AG09309 (cell line): ENCODE results near the gene IL1RAPL1.

Source experiments
- DNase-seq: peaks from one replicate; pipeline ENCODE4 v3.0.0-alpha.2; 2010; ENCODE audit warnings: low read depth
- H3K4me3 ChIP-seq: 2 replicates; pipeline ENCODE4 v1.5.1; 2011; ENCODE audit warnings: mild to moderate bottlenecking, low read depth, low read length, moderate library complexity; ENCODE audit not compliant: control insufficient read depth
- CTCF ChIP-seq: IDR thresholded peaks from 2 replicates; pipeline ENCODE4 v1.5.1; 2011; ENCODE audit warnings: mild to moderate bottlenecking, low read depth, low read length, inconsistent platforms; ENCODE audit not compliant: insufficient read depth, control insufficient read depth; ENCODE audit errors: missing control alignments

The IL1RAPL1 gene

GRCh38 chrX:29728639-29729038 lies 1141.4 kb downstream of the IL1RAPL1 start:
- DNase-seq: no peak
- no peak for TF ChIP-seq CTCF

GRCh38 chrX:29744966-29745365 lies 1157.7 kb downstream of the IL1RAPL1 start:
- TF ChIP-seq CTCF: no peak
- H3K4me3 ChIP-seq: no peak overlapping the region
- no peak for DNase-seq

More at GRCh38 chrX:29728639-29729038, 1141.4 kb downstream of the IL1RAPL1 start:
- H3K4me3 ChIP-seq: no peak overlapping the region

- TF ChIP-seq CTCF: no peak
- no peak overlapping the region for H3K4me3 ChIP-seq
- no peak for DNase-seq
Measured at GRCh38 chrX:29746326-29746725, 1159.1 kb downstream of the IL1RAPL1 start.

- H3K4me3 ChIP-seq: no peak overlapping the region
- no peak for DNase-seq
- TF ChIP-seq CTCF: no peak
Measured at GRCh38 chrX:29762006-29762405, 1174.8 kb downstream of the IL1RAPL1 start.

GRCh38 chrX:29775890-29776289 lies 1188.6 kb downstream of the IL1RAPL1 start:
- DNase-seq: no peak
- no peak overlapping the region for H3K4me3 ChIP-seq
- TF ChIP-seq CTCF: no peak

GRCh38 chrX:29787656-29788055 lies 1200.4 kb downstream of the IL1RAPL1 start:
- DNase-seq: no peak
- H3K4me3 ChIP-seq: no peak overlapping the region
- TF ChIP-seq CTCF: no peak

GRCh38 chrX:29788991-29789699 lies 1201.9 kb downstream of the IL1RAPL1 start:
- no peak for TF ChIP-seq CTCF
- no peak overlapping the region for H3K4me3 ChIP-seq
- DNase-seq: no peak
